ENCODE results near the gene TNIK.

- TF ChIP-seq POLR2A (IDR thresholded peaks at IDR 0.05; ENCODE audit: low read depth) (no peak), CTCF (IDR thresholded peaks at IDR 0.05) (no peak), POLR2AphosphoS5 (IDR thresholded peaks at IDR 0.05) (no peak)
Observed at GRCh38 chr3:171242951-171243350, 217.3 kb downstream of the TNIK start.

Measured in esophagus muscularis mucosa (tissue), 3 donors.